Stimulated activated CD8-positive, alpha-beta memory T cell treated with anti-CD3 and anti-CD28 coated beads, Interleukin-4, amount 100 ng/mL, for 1 hour (primary cell): ENCODE measurements around the gene STN1.

ENCODE experiments used
- DNase-seq, 2 donors: peaks; one replicate each; pipeline ENCODE4 v3.0.0-alpha.2; 2020; ENCODE audit warnings: low read depth in 2 of 2, low spot score in 1 of 2

The STN1 gene, protein sequence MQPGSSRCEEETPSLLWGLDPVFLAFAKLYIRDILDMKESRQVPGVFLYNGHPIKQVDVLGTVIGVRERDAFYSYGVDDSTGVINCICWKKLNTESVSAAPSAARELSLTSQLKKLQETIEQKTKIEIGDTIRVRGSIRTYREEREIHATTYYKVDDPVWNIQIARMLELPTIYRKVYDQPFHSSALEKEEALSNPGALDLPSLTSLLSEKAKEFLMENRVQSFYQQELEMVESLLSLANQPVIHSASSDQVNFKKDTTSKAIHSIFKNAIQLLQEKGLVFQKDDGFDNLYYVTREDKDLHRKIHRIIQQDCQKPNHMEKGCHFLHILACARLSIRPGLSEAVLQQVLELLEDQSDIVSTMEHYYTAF

GRCh38 chr10:103918053-103918846 lies at the start of gene STN1:
TSS of gene STN1 (minus strand) at chr10:103918184. CDS start at chr10:103917594, 590 bp downstream.
- DNase-seq: peak; percentile 82 to 93

- no peak for DNase-seq
Observed at GRCh38 chr10:103967448-103968071, 49.6 kb upstream of the STN1 start.

GRCh38 chr10:103966671-103967447 lies 48.9 kb upstream of the STN1 start, which contains the start of gene SLK:
TSS of gene SLK (plus strand) at chr10:103967140. CDS start at chr10:103967746, 606 bp downstream.
- DNase-seq: peak; percentile 67 to 70

- DNase-seq: no peak
Observed at GRCh38 chr10:103960103-103960502, 42.1 kb upstream of the STN1 start.

DNA sequence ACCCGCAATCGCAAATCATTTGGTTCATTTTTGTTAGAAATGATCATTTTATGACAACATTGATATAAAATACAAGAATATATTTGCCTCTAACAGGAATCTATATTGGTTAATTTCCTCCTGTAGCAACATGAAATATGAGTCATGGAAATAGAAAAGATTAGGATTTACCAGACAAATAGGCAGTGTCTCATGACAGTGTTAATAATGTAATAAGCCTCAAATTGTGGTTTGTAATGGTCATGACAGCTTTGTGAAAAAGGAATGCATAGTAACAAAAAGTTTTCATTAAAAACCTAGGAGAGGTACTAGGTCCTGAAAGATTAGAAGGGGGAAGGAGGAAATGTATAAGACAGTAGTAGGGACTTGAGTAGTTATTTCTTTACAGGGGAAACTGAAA lies 41.0 kb upstream of the STN1 start:
- DNase-seq: no peak

- no peak for DNase-seq
Observed at GRCh38 chr10:103954543-103954942, 36.6 kb upstream of the STN1 start.

DNA sequence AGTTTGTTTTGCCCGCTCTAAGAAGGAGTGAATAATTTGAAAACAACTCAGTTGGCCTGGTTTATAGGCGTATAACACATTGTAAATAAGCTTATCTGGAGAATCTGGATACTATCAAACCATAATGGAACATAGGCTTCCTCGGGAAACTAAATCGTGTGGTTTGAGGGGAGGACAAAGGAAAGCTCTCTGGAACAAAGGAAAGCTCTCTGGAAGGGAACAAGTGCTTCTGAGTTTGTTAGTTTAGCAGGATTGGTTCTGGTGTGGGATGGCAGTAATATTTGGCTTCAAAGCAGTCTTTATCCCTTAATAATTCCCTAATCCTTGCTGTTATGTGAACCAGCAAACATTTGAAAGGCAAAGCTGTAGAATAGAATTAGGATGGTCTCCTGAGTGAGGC lies 34.0 kb upstream of the STN1 start:
- no peak for DNase-seq

DNA sequence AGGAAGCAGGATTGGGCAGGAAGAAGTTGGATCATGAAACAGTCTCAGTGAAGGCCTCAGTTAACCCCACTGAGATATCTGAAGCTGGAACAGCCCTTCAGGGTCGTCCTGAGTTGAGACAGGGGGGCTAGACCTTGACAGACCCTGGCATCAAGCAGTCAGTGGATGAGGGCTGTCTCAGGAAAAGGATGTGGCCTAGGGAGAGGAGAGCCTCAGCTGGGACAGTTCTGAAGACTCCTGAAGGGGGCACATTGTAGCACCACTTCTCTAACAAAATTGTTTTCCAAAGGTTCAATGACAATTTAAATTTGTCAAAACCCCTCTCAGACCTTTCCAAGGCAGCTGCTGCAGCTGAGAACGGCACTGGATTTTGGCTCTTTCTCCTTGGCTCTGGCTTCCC lies 33.2 kb upstream of the STN1 start:
- no peak for DNase-seq

GRCh38 chr10:103949728-103950127 lies 31.7 kb upstream of the STN1 start:
- no peak for DNase-seq

DNA sequence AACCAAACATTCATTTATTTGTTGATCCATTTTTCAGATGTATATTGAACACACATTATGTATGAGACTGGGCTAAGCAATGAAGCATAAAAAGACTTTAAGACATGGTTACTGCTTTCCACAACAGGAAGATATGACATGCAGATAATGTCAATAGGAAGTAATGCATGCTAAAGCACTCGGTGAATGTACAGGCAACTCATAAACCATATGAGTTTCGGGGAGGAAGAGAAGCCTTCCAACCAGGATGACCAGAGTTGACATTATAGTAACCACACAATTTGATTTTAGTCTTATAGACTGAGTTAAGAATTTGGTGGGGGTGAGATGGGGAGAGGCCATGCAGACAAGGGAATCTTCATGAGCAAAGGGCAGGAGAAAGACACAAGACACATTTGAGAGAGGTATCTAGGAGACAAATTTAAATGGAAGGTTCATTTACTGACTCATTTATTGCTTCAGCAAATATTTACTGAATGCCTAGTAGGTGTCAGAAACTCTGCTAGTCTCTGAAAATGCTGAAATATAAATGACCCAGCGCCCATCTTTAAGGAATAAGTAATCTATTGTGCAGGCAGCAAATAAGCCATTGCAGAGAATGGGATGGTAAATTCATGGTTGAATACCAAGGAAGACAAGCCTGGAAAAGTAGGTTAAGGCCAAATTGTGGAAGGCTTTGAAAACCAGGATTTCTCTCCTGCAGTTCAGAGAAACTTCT lies 30.0 kb upstream of the STN1 start:
- DNase-seq: no peak

- DNase-seq: no peak
Observed at GRCh38 chr10:103942866-103943265, 24.9 kb upstream of the STN1 start.

GRCh38 chr10:103941801-103942200 lies 23.8 kb upstream of the STN1 start:
- DNase-seq: no peak

DNA sequence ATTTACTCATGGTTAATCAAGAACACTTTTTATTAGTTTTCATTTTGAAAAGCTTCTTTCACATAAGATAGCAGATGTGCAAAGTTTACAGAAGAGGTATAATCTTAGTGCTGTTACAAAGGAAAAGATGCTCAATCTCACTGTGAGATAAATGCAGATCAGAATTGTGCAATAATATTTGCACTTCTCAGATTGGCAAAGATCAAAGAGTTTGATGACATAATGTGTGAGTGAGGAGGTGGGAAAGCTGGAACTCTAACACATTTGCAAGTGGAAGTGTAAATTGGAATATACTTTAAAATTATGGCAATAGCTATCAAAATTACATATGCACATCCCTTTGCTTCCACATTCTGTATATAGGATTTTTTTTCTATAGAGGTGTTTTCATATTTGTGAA lies 21.5 kb upstream of the STN1 start:
- DNase-seq: no peak

DNA sequence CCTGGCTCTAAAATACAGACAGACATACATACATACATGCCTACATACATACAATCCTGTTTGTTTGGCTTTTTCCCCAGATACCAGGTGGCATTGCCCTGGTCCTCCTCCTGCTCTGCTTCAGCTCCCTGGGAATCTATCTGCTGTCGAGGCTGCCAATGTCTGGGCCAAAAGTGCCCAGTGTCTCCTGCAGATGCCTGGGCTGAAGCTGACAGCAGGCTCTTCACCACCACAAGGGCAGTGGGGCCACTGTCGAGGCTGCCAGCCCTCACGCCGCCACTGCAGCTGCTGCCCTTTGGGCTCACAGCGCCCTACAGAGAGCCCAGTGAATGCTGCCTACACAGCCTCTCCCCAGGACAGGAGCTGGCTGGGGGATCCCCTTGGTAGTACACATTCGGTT lies 18.0 kb upstream of the STN1 start:
- DNase-seq: no peak

DNA sequence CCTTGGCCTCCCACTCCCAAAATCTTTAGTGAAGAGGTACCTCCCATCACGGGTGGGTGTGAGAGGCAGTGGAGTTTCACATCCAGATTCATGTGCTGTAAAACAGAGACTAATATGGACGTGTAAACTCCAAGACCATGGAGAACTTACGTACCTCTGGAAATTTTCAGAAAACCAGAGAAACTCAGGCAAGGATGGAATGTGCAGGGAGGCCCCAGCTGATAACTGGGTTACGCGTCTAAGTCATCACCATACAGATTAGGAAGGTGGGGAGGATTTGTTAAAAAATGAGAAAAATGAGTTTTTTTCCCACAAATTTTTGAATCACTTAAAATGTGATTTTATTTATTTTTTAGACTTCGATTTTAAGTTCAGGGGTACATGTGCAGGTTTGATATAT lies 16.3 kb upstream of the STN1 start:
- no peak for DNase-seq

GRCh38 chr10:103933557-103934121 lies 15.7 kb upstream of the STN1 start:
- DNase-seq: no peak

- DNase-seq: no peak
Observed at GRCh38 chr10:103932971-103933370, 15.0 kb upstream of the STN1 start.

- no peak for DNase-seq
Observed at GRCh38 chr10:103932271-103932670, 14.3 kb upstream of the STN1 start.

- DNase-seq: no peak
Observed at GRCh38 chr10:103931603-103932002, 13.6 kb upstream of the STN1 start.

- no peak for DNase-seq
Observed at GRCh38 chr10:103930881-103931280, 12.9 kb upstream of the STN1 start.
